GM18505 (cell line): ENCODE data around the gene CACNA1C.
"Not testable (repeated sequence)": the region's sequence is repeated elsewhere in the genome, so short reads cannot be mapped to it uniquely, and the experiment has no call there.

Experiments used
- ATAC-seq: cut with Tn5 transposase; IDR thresholded peaks from one replicate; pipeline ENCODE4 v1.9.1; 2021; ENCODE audit not compliant: unreplicated experiment
- POLR2A ChIP-seq: IDR thresholded peaks from 4 replicates; pipeline ENCODE4 v1.6.1; 2011; ENCODE audit warnings: borderline replicate concordance; ENCODE audit not compliant: insufficient read depth, insufficient read length; ENCODE audit errors: extremely low read depth

CACNA1C gene

DNA sequence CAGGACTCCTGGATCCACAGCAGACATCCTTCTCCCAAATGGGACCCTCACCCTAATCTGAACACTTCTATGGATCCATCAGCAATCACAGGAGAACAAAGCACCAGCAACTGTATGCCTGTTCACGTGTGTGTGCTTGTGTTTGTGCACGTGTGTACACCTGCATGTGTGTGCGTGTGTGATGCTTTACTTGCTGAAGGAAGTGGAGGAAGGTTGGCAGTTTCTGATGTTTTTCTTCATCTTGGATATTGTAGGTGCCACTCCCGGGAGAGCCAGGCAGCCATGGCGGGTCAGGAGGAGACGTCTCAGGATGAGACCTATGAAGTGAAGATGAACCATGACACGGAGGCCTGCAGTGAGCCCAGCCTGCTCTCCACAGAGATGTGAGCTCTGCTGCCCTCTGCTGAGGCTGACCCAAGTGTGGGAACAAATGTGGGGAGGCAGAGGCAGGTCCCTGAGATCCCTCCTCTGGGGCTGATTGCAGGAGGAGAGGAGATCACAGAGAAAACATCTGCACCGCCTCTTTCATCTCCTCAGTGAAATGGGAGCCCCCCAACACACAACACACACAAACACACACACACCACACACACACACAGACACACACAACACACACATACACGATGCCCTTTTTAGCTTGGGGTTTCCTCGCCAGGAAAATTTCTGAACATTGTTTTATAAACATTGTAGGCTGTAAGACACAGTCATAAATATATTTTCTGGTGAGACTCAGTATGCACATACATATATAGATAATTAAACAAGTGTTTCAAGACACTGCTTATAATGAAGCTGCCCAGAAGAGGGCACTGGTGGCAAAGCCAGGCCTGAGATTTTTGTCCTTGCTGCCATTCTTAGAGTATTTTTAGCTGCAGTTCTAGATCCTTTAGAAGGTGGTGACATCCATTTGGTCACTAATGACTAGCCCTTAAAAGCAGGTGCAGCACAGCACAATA lies 629.8 kb downstream of the CACNA1C start:
- TF ChIP-seq POLR2A, result no peak
- no peak for ATAC-seq

- no peak for ATAC-seq
- no peak for TF ChIP-seq POLR2A
These were observed 630.7 kb downstream of the CACNA1C start for GRCh38 chr12:2683283-2684025.

- ATAC-seq, result not testable (repeated sequence)
These were observed 631.2 kb downstream of the CACNA1C start for GRCh38 chr12:2684026-2684325.

DNA sequence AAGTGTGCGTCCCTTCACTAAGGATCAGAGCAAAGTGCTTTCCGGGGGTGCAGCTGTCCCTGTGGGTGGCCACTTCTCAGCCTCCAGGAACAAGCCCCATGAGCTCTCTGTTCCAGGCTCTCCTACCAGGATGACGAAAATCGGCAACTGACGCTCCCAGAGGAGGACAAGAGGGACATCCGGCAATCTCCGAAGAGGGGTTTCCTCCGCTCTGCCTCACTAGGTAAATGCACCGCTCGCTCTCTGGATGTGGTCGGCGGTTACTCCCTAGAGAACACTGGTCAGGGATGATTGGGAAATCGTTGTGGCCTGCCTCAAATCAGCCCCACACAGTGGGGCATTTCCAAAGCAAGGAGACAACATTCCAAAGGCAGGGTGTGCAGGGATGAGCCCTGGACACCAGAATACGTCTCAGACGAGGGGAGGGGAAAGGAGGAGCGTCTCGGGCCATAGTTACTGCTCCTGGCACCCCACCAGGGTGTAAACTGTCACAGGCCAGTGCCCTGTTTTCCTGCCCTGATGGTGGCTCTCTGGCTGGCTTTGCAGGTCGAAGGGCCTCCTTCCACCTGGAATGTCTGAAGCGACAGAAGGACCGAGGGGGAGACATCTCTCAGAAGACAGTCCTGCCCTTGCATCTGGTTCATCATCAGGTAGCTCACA lies 633.0 kb downstream of the CACNA1C start:
- not testable (repeated sequence) for ATAC-seq

DNA sequence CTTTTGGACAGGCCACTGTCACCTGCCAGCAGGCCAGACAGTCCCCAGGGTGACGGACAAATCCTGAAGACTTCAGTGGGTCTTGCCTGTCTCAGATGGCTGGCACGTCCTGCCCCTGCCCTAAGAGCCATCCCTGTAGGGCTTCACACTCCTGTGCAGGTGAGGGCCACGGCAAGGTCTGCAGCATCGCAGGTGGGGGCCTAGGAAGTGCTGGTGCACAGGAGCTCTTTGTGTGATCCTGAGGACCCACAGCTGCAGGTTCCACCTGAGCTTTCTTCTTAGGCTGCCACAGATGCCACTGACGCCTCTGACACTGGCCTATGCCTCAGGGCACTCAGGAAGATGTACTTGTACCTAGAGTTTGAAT lies 633.5 kb downstream of the CACNA1C start:
- ATAC-seq, result no peak
- TF ChIP-seq POLR2A, result no peak

- TF ChIP-seq POLR2A, result no peak
- ATAC-seq, result no peak
These were observed 634.3 kb downstream of the CACNA1C start for GRCh38 chr12:2687058-2687457.

- TF ChIP-seq POLR2A, result no peak
- no peak for ATAC-seq
These were observed 634.9 kb downstream of the CACNA1C start for GRCh38 chr12:2687726-2688125.

GRCh38 chr12:2688381-2688931 lies 635.7 kb downstream of the CACNA1C start:
- TF ChIP-seq POLR2A, result no peak
- ATAC-seq, result no peak

DNA sequence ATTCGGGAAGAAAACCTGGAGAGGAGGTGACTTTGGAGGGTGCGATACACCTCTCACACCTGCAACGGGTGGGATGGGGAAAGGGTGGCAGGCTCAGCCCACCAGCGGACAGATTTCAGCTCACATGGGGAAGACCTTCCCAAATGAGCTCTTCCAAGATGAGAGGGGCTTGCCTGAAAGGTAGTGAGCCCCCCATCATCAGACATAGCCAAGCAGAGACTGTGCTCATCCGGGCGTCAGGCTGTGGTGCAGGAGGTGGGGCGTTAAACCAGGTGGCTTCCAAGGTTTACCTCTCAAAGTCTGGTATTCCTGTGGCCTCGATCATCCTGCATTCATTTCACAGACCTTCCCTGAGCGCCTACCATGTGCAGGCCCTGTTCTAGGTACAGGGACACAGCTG lies 636.6 kb downstream of the CACNA1C start:
- TF ChIP-seq POLR2A, result no peak
- no peak for ATAC-seq

GRCh38 chr12:2689879-2690278 lies 637.1 kb downstream of the CACNA1C start:
- ATAC-seq, result no peak
- no peak for TF ChIP-seq POLR2A

DNA sequence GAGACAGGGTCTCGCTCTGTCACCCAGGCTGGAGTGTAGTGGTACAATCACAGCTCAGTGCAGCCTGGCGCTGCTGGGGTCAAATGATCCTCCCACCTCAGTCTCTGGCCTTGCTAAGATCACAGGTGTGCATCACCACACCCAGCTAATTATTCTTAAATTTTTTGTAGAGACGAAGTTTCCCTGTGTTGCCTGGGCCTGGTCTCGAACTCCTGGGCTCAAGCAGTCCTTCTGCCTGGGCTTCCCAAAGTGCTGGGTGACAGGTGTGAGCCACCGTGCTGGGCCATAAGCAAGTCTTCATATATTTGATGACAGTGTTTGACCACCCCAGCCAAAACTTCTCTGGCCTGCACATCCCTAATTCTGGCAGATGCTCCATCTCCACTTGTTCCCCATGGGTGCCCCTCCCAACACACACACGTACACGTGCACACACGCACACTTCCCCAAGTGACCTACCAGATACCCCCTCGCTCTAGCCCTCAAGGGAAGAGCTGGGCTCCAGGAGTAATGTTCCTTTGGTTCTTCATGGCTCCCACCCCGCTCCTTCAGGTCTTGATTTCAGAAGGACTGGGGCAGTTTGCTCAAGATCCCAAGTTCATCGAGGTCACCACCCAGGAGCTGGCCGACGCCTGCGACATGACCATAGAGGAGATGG lies 637.7 kb downstream of the CACNA1C start:
- no peak for ATAC-seq
- no peak for TF ChIP-seq POLR2A

GRCh38 chr12:2691006-2691344 lies 638.2 kb downstream of the CACNA1C start:
- ATAC-seq, result no peak
- TF ChIP-seq POLR2A, result no peak

- ATAC-seq, result peak; percentile 49
- peak; percentile 34 for TF ChIP-seq POLR2A
These were observed 638.7 kb downstream of the CACNA1C start for GRCh38 chr12:2691345-2692071.
